HG03280 (cell line): ENCODE data around the gene TRIM69.
"Not testable (repeated sequence)": the region's sequence is repeated elsewhere in the genome, so short reads cannot be mapped to it uniquely, and the experiment has no call there.

ENCODE experiments used
- ATAC-seq: cut with Tn5 transposase; IDR thresholded peaks from one replicate; pipeline ENCODE4 v1.9.1; 2021; ENCODE audit warnings: mild to moderate bottlenecking, moderate library complexity; ENCODE audit not compliant: unreplicated experiment

Gene TRIM69

GRCh38 chr15:44738340-44738984 is 2.1 kb downstream of the TRIM69 start:
- ATAC-seq = no peak

- not testable (repeated sequence) for ATAC-seq
Measured at GRCh38 chr15:44739222-44739847, 3.0 kb downstream of the TRIM69 start.

- ATAC-seq = not testable (repeated sequence)
Measured at GRCh38 chr15:44743454-44743853, 7.1 kb downstream of the TRIM69 start.

GRCh38 chr15:44753345-44753744 is 17.0 kb downstream of the TRIM69 start:
- no peak for ATAC-seq

- ATAC-seq = no peak
Measured at GRCh38 chr15:44763187-44763586, 26.9 kb downstream of the TRIM69 start.

- ATAC-seq = no peak
Measured at GRCh38 chr15:44763848-44764247, 27.5 kb downstream of the TRIM69 start.

GRCh38 chr15:44765036-44765435 is 28.7 kb downstream of the TRIM69 start:
- ATAC-seq = no peak

GRCh38 chr15:44769521-44769920 is 33.2 kb downstream of the TRIM69 start:
- ATAC-seq = no peak

- ATAC-seq = not testable (repeated sequence)
Measured at GRCh38 chr15:44770715-44771114, 34.4 kb downstream of the TRIM69 start.

- ATAC-seq = no peak
Measured at GRCh38 chr15:44775953-44776352, 39.6 kb downstream of the TRIM69 start.

GRCh38 chr15:44779761-44780160 is 43.4 kb downstream of the TRIM69 start:
- no peak for ATAC-seq

- no peak for ATAC-seq
Measured at GRCh38 chr15:44780608-44781007, 44.3 kb downstream of the TRIM69 start.

- ATAC-seq = no peak
Measured at GRCh38 chr15:44781128-44781810, 44.9 kb downstream of the TRIM69 start.

- ATAC-seq = no peak
Measured at GRCh38 chr15:44782516-44782915, 46.2 kb downstream of the TRIM69 start.

- not testable (repeated sequence) for ATAC-seq
Measured at GRCh38 chr15:44784918-44785274, 48.6 kb downstream of the TRIM69 start.

GRCh38 chr15:44788748-44789147 is 52.4 kb downstream of the TRIM69 start:
- no peak for ATAC-seq

- no peak for ATAC-seq
Measured at GRCh38 chr15:44790215-44790614, 53.9 kb downstream of the TRIM69 start.

- no peak for ATAC-seq
Measured at GRCh38 chr15:44790656-44791055, 54.3 kb downstream of the TRIM69 start.

GRCh38 chr15:44792715-44793114 is 56.4 kb downstream of the TRIM69 start:
- ATAC-seq = no peak

- no peak for ATAC-seq
Measured at GRCh38 chr15:44794072-44794471, 57.7 kb downstream of the TRIM69 start.

GRCh38 chr15:44796508-44796907 is 60.2 kb downstream of the TRIM69 start:
- ATAC-seq = no peak

- ATAC-seq = no peak
Measured at GRCh38 chr15:44798826-44799225, 62.5 kb downstream of the TRIM69 start.
